ENCODE measurements around the gene BRME1.

BRME1 gene

DNA sequence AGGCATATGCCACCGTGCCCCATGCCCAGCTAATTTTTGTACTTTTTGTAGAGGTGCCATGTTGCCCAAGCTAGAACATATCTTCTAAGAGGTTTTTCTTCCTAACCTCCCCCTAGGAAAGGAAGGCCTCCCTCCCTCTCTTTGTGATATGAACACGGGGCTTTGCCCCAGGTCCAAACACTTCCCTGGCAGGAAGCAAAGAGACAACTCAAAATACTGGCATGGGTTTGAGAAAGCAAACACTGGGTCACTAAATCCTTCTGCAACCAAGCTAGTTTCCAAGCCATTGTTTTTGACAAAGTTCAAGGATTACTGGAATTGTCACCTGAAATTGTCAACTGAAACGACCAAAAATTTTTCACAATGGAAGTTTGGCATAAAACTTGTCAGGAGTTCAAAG lies 8.9 kb upstream of the BRME1 start:
- TF ChIP-seq, protein P1, sequence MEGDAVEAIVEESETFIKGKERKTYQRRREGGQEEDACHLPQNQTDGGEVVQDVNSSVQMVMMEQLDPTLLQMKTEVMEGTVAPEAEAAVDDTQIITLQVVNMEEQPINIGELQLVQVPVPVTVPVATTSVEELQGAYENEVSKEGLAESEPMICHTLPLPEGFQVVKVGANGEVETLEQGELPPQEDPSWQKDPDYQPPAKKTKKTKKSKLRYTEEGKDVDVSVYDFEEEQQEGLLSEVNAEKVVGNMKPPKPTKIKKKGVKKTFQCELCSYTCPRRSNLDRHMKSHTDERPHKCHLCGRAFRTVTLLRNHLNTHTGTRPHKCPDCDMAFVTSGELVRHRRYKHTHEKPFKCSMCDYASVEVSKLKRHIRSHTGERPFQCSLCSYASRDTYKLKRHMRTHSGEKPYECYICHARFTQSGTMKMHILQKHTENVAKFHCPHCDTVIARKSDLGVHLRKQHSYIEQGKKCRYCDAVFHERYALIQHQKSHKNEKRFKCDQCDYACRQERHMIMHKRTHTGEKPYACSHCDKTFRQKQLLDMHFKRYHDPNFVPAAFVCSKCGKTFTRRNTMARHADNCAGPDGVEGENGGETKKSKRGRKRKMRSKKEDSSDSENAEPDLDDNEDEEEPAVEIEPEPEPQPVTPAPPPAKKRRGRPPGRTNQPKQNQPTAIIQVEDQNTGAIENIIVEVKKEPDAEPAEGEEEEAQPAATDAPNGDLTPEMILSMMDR (IDR thresholded peaks at IDR 0.05; ENCODE audit: insufficient read depth, low read length, poor library complexity, severe bottlenecking) = no peak
- TF ChIP-seq EZH2phosphoT487 (conservative IDR thresholded peaks at IDR 0.05; ENCODE audit: low read length) = no peak

DNA sequence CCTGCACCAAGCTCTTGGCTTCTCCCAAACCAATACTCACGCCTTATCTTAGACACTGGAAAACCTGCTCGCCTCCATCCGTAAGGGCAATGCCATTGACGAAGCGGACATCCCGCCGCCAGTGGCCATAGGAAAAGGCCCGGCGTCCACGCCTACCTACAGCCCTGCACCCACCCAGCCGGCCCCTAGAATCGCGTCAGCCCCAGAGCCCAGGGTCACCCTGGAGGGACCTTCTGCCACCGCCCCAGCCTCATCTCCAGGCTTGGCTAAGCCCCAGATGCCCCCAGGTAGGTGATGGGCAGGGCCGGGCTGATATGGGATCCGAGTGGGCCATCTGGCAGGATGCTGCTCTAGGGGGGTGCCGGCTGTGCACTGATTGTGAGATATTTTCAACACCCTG lies 7.4 kb upstream of the BRME1 start:
- Histone ChIP-seq H3K9me2 (replicated peaks; ENCODE audit: insufficient read depth, low read length) (no peaks in the 10 kb centered on the region), H2AFZ (ENCODE audit: low read depth, low read length, severe bottlenecking) (no peak overlapping the region), H3K9ac (ENCODE audit: low read length) (no peak overlapping the region), H4K20me1 (ENCODE audit: low read depth, low read length) (no peaks in the 10 kb centered on the region), H3F3A (ENCODE audit: insufficient read depth) (no peaks in the 10 kb centered on the region), H3K4me2 (ENCODE audit: low read depth, low read length, poor library complexity, severe bottlenecking) (no peak overlapping the region), H3K4me3 (ENCODE audit: insufficient read depth, low read length, poor library complexity, severe bottlenecking) (no peak overlapping the region), H3K27me3 (ENCODE audit: low read length) (no peaks in the 10 kb centered on the region), H3K27ac (ENCODE audit: low read depth, low read length) (no peak overlapping the region), H3K79me2 (ENCODE audit: insufficient read depth, low read length) (no peaks in the 10 kb centered on the region), H3K36me3 (ENCODE audit: low read length) (no peaks in the 10 kb centered on the region; the same call in 1 of the 2 replicates), H3K9me3 (ENCODE audit: insufficient read depth, low read length) (no peaks in the 10 kb centered on the region)
- TF ChIP-seq, protein P1 (IDR thresholded peaks at IDR 0.05; ENCODE audit: insufficient read depth, low read length, poor library complexity, severe bottlenecking) = no peak
- no peak for TF ChIP-seq EZH2phosphoT487 (conservative IDR thresholded peaks at IDR 0.05; ENCODE audit: low read length)

More for the DNA sequence above, 8.9 kb upstream of the BRME1 start:
- Histone ChIP-seq H3K79me2 (ENCODE audit: insufficient read depth, low read length) (no peaks in the 10 kb centered on the region), H3K4me2 (ENCODE audit: low read depth, low read length, poor library complexity, severe bottlenecking) (no peak overlapping the region), H3K9me2 (replicated peaks; ENCODE audit: insufficient read depth, low read length) (no peaks in the 10 kb centered on the region), H3K9me3 (ENCODE audit: insufficient read depth, low read length) (no peaks in the 10 kb centered on the region), H3F3A (ENCODE audit: insufficient read depth) (no peaks in the 10 kb centered on the region), H2AFZ (ENCODE audit: low read depth, low read length, severe bottlenecking) (no peak overlapping the region), H3K9ac (ENCODE audit: low read length) (no peak overlapping the region), H3K27me3 (ENCODE audit: low read length) (no peaks in the 10 kb centered on the region), H3K4me3 (ENCODE audit: insufficient read depth, low read length, poor library complexity, severe bottlenecking) (no peak overlapping the region), H3K27ac (ENCODE audit: low read depth, low read length) (no peak overlapping the region), H4K20me1 (ENCODE audit: low read depth, low read length) (no peaks in the 10 kb centered on the region), H3K36me3 (ENCODE audit: low read length) (no peaks in the 10 kb centered on the region; the same call in 1 of the 2 replicates)

DNA sequence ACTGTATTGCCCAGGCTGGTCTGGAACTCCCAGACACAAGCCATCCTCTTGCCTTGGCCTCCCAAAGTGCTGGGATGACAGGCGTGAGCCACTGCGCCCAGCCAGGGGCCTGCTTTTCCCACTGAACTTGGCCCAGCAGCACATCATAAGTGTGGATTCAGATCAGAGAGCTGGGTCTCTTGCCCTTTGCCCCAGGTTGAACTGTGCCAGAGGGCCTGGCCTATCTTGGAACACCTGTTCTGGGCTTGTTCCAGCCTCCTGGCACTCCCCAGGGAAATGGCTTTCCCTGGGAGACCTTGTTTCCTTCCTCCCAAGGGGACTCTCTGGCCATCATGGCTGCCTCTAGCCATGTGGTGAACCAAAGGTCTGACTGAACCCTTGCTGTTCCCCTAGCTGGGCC lies 3.5 kb upstream of the BRME1 start:
- Histone ChIP-seq H3K27ac (ENCODE audit: low read depth, low read length) (no peak overlapping the region), H2AFZ (ENCODE audit: low read depth, low read length, severe bottlenecking) (no peak overlapping the region), H3K79me2 (ENCODE audit: insufficient read depth, low read length) (peaks cover 4% of the 10 kb centered on the region), H3K9me3 (ENCODE audit: insufficient read depth, low read length) (no peaks in the 10 kb centered on the region), H3K9ac (ENCODE audit: low read length) (no peak overlapping the region), H3K4me2 (ENCODE audit: low read depth, low read length, poor library complexity, severe bottlenecking) (no peak overlapping the region), H3K36me3 (ENCODE audit: low read length) (no peaks in the 10 kb centered on the region; the same call in 1 of the 2 replicates), H3K4me3 (ENCODE audit: insufficient read depth, low read length, poor library complexity, severe bottlenecking) (no peak overlapping the region), H3K27me3 (ENCODE audit: low read length) (no peaks in the 10 kb centered on the region), H3K9me2 (replicated peaks; ENCODE audit: insufficient read depth, low read length) (no peaks in the 10 kb centered on the region), H4K20me1 (ENCODE audit: low read depth, low read length) (no peaks in the 10 kb centered on the region), H3F3A (ENCODE audit: insufficient read depth) (0 out of 2 replicates have a peak, but pooled peaks cover 3% of the 10 kb centered on the region)
- TF ChIP-seq EZH2phosphoT487 (conservative IDR thresholded peaks at IDR 0.05; ENCODE audit: low read length) = no peak
- TF ChIP-seq, protein P1 (IDR thresholded peaks at IDR 0.05; ENCODE audit: insufficient read depth, low read length, poor library complexity, severe bottlenecking) = no peak
